HG03095 (cell line): ENCODE results near the gene TMBIM4.

Experiments used
- ATAC-seq: cut with Tn5 transposase; IDR thresholded peaks from one replicate; pipeline ENCODE4 v1.9.1; 2021; ENCODE audit warnings: moderate library complexity; ENCODE audit not compliant: unreplicated experiment

Gene TMBIM4

GRCh38 chr12:66142826-66143225, 27.0 kb downstream of the TMBIM4 start:
- ATAC-seq = no peak

DNA sequence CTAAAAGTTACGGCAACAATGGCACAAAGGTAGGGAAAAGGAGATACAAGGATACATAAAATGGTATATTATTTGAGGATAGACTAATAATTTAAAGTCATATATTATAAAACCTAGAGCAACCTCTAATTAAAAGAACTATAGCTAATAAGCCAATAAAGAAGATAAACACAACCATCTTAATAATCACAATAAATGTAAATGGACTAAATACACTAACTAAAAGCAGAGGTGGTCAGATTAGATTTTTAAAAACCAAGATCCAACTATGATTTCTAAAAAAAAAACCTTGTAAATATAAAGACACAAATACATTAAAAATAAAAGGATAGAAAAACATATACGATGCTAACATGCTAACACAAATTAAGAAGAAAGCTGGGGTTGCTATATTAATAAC, 28.5 kb downstream of the TMBIM4 start:
- no peak for ATAC-seq

DNA sequence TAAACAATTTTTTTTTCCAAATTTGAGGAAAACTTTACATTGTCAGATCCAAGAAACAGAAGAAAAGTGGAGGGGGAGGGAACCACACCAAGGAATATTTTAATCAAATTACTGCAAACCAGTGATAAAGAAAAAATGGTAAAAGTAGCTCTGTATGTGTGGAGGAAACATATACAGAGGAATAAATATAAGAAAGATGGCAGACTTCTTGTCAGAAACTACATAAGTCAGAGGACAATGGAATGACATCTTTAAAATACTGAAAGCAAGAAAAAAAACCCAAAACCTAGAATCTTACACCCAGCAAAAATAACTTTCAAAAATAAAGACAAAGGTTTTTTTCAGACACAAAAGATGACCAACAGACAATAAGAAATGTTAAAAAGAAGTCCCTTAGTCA, 29.1 kb downstream of the TMBIM4 start:
- no peak for ATAC-seq

- no peak for ATAC-seq
These were observed 30.5 kb downstream of the TMBIM4 start for GRCh38 chr12:66139328-66139727.

DNA sequence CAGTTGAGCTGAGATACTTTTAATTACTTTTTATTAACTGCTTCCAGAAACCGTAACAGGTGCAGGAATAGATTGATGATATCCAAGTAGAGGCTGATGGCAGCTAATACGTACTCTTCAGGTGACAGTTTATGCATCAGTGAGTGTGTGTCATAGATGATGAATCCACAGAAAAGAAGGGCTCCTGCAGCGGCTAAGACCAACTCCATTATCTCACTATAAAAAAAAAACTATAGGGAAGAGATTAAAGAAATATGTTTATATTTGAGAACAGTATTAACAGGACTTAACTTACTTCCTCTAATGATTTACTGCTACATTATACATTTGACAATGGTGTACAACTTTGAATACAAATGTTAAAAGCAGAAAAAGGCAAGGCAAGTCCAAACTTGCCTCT, 31.9 kb downstream of the TMBIM4 start:
- no peak for ATAC-seq

DNA sequence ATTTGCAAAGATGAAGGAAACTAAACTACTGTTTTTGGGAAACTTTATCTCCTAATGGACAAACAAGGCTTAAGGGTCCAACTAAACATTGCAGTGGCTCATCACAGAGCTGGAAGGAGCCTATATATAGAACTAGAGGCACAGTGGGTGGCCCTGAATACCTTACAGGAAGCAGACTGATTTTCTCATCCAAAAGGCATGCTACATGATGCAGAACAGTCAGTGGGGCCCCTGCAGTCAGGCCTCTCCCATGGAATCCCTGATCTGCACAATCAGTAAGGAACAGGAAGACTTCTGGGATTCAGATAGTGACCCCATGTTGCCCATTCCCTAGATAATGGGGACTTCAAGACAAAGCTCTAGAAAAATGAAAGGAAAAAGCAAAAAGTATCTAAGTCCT, 37.4 kb downstream of the TMBIM4 start:
- ATAC-seq = no peak

- no peak for ATAC-seq
These were observed 38.6 kb downstream of the TMBIM4 start for GRCh38 chr12:66131067-66131688.

GRCh38 chr12:66130267-66131066, 39.3 kb downstream of the TMBIM4 start, which contains the start of gene LLPH:
LLPH (minus strand) TSS chr12:66130750; CDS start chr12:66129106, 1,644 bp downstream.
- peak; percentile 97 for ATAC-seq

DNA sequence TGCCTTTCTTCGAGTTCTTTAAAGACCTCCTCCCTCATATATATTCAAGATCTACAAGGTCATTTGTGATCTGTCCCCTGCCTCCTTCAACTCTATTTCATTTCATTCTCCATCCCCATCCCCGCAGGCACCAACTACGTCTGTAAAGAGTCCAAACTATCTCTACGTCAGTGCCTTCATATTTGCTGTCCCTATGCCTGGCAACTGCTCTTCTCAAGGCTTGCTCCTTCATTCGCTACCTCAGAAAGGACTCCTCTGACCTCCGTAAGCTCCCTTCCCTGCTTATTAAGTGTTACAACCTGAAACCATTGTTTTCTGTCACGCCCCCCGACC, 39.9 kb downstream of the TMBIM4 start:
- no peak for ATAC-seq

DNA sequence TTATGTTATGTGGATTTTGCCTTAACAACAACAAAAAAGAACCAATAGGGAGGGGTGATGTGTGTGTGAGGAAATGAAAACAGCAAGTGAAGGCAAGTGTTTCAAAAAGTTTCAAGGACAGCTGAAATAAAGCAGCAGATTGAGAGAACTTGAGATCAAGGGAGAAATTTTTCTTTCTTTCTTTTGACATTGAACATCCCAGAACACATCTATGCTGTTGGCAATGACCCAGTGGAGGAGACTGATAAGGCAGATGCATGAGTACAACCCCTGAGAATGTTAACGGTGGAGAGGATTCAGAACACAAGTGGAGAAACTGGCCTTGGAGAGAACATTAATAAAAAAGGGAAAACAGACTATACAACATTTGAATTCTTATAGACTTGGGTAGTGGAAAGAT, 42.1 kb downstream of the TMBIM4 start:
- no peak for ATAC-seq

GRCh38 chr12:66120477-66120876, 49.3 kb downstream of the TMBIM4 start:
- ATAC-seq = no peak

- ATAC-seq = peak; percentile 59
These were observed 49.9 kb downstream of the TMBIM4 start for GRCh38 chr12:66119870-66120241.

DNA sequence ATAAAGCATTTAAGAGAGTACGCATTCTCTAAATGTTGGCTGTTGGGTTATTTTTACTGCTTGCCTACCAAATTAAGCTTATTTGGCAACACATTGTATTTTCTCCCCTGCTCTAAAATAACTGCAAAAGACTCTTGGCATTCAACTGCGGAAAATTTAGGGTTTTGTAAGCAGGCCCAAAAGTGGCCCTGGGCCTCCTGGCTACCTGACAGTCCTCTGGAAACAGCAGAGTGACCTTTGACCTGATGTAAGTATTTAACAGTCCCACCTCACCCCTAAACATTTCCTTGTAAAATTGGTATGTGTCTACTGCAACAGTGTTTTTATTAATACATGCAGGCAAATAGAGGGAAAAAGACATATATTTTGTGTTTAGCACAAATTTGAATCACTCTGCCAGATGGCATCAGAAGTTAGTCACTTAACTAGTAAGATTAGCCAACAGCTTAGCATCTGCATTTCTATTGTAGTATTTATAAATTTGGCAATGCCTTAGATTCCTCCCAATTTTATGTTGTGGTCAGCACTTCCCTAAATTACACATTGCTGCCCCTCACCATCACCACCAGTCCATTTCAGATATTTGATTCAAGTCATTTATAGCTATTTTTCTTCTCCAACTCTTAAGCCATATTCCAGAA, 50.4 kb downstream of the TMBIM4 start:
- no peak for ATAC-seq

- ATAC-seq = no peak
These were observed 51.4 kb downstream of the TMBIM4 start for GRCh38 chr12:66118240-66118891.

DNA sequence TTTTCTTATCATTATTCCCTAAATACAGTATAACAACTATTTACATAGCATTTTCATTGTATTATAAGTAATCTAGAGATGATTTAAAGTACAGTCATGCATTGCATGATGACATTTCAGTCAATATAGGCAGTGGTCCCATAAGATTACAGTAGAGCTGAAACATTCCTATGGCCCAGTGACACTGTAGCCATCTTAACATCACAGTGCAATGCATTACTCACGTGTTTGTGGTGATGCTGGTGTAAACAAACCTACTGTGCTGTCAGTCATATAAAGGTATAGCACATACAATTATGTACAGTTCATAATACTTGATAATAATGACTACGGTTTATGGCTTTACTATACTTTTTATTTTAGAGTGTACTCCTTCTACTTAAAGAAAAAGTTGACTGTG, 52.6 kb downstream of the TMBIM4 start:
- ATAC-seq = no peak

GRCh38 chr12:66115071-66115600, 54.7 kb downstream of the TMBIM4 start:
- ATAC-seq = no peak

- ATAC-seq = no peak
These were observed 56.3 kb downstream of the TMBIM4 start for GRCh38 chr12:66113471-66113870.

GRCh38 chr12:66111605-66112004, 58.2 kb downstream of the TMBIM4 start:
- ATAC-seq = no peak

GRCh38 chr12:66109056-66109455, 60.7 kb downstream of the TMBIM4 start:
- ATAC-seq = no peak

DNA sequence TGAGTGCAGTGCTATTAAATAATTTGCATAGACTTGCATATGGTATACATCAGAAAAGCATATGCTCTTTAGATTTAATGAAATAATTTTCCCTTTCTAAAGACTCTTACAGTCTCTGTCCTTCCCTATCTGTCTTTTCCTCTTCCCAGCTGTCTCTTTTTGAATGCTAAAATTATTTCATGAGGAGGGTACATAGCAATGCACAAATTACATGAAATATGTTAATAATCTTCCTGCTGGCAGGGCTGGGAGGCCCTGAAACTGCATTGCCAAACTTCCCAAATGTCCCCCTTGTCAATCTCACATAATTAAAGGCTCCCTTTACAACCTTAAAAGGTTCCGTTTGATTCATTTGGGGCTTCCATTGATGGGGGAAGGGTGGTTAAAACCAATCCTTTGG, 61.4 kb downstream of the TMBIM4 start:
- no peak for ATAC-seq

DNA sequence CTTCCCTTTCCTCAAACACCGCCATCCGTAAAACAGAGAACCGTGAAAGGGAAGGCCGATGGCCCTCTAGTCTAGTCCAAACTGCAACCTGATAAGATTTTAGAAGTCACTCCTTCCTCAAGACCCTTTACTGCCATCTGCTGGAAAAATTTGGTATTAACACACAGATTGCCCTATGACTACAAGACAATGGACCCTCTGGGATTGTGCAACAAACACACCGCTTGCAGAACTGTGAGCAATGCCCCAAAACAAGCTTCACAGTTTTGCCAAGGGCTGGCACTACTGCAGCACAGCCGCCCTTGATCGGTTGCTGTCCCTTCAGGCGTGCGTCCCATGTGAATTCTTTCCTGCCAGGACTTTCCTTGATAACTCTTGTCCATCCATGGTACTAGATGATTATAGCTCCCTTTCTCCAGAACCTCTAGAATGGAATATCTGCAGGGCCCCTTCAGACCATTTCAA, 62.3 kb downstream of the TMBIM4 start:
- peak; percentile 97 for ATAC-seq
